Tongue (tissue), 2 donors: Measurements from ENCODE around the gene MTR. TPM values are rescaled to one million over a fixed set of nuclear protein-coding genes. Genes with fewer than 3 reads are reported as not detected.

Experiments used
- DNase-seq: peaks from one replicate; pipeline ENCODE4 v3.0.0-alpha.2; 2015
- total RNA-seq: library from RNA; depleted of rRNA; stranded (reverse); fragments of >200 nt; gene quantifications from one replicate; pipeline ENCODE4 v1.2.3, GENCODE V29; 2014

MTR gene
- total RNA-seq, 1 donor from 2014 or later: 39.7 TPM

DNA sequence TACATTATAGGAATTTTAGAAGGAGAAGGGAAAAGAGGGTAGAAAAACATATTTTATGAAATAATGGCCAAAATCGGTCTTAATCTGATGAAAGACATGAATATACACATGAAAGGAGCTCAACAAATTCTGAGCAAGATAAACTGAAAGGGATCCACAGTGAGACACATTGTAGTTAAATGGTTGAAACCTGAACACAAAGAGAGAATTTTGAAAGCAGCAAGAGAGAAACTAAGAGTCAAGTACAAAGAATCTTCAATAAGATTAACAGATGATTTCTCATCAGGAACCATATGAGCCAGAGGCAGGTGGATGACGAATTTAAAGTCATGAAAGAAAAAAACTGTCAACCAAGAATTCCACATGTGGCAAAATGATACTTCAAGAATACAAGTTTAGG, 15.8 kb upstream of the MTR start:
- no peak for DNase-seq

- DNase-seq: no peak
Measured at GRCh38 chr1:236785477-236785876, 9.6 kb upstream of the MTR start.

- DNase-seq: no peak
Measured at GRCh38 chr1:236786453-236786852, 8.6 kb upstream of the MTR start.

DNA sequence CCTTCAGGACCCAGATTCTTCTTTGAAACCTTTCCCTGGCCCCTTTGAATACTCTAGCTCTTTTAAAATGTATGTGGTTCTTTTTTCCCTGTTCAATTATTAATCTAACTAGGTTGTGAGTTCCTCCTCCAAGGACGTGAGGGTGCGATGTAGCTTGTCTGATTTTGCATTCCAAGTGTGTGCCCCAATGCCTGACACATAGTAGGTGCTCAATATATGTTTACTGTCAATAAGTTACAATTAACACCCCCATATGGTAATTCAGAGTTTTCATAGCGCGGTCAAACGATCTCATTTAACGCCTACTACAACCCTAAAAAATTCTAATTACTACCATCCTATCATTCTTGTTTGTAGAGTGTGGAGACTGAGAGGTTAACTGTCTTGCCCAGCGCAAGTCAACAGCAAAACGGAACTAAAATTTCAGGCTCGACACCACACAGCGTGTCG, 482 bp upstream of the MTR start:
- DNase-seq: no peak

GRCh38 chr1:236795757-236796667, 920 bp downstream of the MTR start:
- DNase-seq: peak; percentile 59

DNA sequence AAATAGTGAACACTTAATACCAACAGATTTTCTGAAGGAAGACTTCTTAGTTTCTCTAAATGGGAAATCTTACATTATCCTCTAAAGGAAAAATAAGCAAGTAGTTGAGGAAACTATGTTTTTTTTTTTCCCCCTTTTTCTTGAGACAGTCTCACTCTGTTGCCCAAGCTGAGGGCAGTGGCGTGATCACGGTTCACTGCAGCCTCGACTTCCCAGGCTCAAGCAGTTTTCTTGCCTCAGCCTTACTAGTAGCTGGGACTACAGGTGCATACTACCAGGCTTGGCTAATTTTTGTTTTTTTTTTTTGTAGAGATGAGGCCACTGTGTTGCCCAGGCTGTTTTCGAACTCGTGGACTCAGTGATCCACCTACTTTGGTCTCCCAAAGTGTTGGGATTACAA, 3.9 kb downstream of the MTR start:
- no peak for DNase-seq

- DNase-seq: no peak
Measured at GRCh38 chr1:236800002-236800620, 5.0 kb downstream of the MTR start.

DNA sequence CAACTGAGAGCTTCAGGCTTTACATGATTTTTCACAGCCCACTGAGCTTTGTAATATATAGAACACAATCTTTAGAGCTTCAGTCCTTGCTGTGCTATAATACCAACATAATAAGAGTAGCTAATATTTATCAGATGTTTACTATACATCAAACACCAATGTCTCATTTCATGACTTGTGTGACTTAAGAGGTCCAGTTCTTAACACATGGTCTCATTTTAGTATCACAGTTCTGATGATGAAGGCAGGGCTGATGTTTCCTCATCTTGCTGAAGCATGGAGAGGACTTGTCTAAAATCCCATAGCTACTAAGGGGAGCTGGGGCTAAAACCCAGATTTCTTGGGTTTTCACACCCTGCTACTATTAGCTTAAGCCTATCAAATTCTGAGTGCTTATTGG, 5.5 kb downstream of the MTR start:
- no peak for DNase-seq

- no peak for DNase-seq
Measured at GRCh38 chr1:236802264-236802663, 7.2 kb downstream of the MTR start.

- DNase-seq: no peak
Measured at GRCh38 chr1:236806634-236807033, 11.5 kb downstream of the MTR start.

DNA sequence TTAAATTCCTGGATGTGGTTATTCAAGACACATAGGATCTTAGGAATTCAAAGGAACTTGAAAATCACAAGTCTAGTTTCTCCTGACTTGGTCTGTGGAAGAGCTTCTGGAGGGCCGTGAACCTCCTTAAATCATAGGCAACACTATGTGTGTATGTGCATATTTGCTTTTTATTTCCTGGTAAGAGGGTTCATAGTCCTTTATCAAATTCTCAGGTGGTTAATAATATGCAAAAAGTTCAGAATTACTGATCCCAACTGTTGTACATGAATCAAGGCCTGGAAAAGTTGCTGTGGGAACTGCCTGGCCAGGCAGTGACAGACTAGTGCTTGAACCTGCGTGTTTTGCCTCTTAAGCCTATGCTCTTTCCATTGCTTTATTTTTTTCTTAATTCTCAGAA, 12.9 kb downstream of the MTR start:
- DNase-seq: no peak

DNA sequence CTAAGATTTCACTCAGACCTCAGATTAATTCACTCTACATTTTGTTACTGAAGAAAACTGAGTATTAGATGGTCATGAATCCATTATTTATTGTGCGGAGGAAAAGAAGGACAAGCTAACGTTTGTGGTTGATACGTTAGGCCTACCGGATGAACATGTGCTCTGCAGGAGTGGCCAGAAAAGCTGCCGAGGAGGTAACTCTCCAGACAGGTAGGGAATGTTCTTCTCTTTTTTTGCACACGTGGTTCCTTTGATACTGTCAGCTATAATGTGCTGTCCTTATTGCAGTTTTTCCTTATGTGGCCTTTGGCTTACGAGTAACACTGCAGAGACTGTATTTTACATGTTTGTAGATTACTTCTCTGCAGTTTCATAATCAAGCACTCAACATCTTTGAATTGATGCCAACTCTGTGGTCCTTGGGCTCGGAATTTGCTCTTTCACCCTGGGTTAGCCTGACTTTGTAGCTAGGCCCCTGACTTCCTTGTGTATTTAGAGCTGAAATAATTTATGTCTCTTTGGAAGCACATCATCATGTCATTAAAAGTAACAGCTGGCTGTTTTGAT, 13.6 kb downstream of the MTR start:
- DNase-seq: no peak

DNA sequence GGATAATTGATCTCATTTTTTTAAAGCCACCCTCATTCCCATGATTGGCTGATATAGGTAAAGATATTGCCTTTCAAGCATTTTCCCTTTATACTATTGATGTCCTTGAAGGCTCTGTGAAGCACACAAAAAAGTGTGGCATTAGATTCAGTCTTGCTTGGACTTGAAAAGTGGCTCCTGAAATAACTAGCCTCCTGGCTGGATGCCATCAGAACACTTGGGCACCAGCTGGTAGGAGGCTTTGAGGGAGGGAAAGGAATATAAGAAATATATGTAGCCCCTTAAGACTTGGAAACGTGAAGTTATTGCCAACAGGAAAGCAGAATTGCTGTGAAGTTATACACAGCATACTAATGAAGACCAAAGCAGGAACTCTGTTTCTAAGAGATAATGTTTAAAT, 14.1 kb downstream of the MTR start:
- DNase-seq: peak; percentile 71

- no peak for DNase-seq
Measured at GRCh38 chr1:236810018-236810417, 14.9 kb downstream of the MTR start.

DNA sequence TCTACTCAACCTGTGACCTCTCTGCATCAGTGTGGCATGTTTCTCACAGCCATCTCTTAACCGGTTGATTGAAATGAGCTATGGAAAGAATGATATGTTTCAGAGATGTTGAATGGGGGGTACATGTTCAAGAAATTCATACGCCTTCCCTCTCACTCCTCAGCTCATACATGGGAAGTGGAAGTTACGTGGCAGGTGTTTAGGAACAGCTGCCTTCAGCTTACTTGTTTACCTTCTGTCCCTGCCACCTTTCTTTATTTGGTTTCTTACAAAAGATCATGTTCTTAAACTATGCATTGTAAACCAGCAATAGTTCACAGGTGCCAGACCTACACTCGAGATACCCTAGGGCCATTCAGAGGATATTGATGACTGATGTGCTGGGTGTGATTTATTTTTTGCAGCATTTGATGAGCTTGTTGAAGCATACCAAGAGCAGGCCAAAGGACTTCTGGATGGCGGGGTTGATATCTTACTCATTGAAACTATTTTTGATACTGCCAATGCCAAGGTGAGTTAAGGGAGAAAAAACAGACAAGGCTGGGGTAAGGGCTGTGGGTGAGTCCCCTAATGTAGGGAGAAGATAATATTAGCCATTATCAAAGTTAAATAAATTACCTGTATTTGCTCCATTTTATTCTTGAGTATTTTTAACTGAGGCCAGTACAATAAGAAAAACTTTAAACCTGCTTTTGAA, 17.4 kb downstream of the MTR start:
- DNase-seq: no peak

DNA sequence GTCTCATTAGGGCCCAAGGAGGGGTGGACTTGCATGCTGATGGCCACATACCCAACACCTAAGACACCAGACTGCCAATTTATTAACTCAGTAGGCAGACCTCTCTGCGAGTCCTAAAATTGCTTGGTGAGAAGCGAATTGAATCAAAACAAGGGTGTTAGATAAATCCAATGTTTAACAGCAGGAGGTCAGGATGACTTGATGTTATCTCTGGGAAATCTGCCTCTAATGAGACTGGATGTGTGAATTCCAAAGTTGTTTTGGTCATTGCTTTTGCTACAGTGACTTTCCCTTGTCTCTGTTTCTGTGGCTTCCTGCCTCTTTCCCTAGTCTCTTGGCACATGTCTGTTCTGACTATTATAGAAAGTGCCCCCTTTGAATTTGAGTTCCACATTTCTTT, 20.8 kb downstream of the MTR start:
- DNase-seq: no peak

DNA sequence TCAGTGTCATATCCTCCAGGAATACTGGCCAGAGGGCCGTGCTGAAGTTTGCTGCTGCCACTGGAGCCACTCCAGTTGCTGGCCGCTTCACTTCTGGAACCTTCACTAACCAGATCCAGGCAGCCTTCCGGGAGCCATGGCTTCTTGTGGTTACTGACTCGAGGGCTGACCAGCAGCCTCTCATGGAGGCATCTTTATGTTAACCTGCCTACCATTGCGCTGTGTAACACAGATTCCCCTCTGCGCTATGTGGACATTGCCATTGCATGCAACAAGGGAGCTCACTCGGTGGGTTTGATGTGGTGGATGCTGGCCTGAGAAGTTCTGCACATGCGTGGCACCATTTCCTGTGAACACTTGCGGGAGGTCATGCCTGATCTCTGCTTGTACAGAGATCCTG, 24.8 kb downstream of the MTR start:
- no peak for DNase-seq

- no peak for DNase-seq
Measured at GRCh38 chr1:236821091-236821627, 26.1 kb downstream of the MTR start.

DNA sequence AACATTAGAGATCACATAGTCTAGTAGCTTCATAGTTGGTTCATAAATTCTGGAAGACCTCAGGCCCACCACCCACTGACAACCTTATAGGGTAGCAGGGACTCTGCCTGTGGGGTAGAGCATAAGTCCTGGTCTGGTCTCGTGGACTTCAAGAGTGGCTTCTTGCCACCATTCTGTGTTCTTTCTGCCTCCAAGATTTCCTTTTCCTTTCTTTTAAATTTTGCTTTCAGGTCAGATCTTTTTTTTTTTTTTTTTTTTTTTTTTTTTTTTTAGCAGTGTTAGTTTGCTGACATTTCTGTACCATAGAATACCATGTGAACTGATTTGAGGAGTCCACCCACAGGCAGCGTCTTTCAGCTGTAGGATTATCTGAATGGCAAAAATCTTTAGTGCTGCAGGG, 28.5 kb downstream of the MTR start:
- DNase-seq: no peak

DNA sequence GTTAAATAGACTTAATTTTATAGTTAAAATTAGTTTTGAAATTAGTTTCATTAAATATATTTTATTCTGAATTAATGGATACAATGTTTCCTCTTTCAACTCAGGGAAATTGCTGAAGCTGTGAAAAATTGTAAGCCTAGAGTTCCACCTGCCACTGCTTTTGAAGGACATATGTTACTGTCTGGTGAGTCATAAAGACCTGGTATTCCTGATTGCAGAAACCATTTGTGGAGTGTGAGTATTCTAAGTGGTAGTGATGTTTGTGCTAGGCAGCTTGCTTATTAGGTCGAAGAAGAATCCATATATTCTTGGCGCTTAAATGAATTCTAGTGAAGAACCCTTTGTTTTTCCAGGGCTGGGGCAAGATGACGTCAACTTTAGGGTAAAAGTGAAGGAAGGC, 34.0 kb downstream of the MTR start:
- DNase-seq: no peak

DNA sequence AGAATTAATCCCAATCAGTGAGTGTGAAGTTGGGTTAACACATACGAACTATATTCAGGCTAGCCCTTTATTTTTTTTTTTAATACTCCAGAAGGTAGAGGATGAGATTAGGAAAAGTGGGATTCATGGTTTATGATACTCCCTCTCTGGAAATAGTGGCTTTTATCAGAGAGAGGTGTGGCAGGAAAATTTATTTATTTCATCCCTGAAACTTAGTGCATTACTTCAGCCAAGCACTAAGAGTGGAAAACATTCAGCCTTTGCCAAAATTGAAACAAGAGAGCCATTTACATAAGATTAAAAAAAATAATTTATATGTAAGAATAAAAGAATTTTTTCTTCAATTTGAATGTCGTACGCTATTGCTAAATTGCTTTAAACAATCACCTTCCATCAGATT, 35.0 kb downstream of the MTR start:
- DNase-seq: no peak

DNA sequence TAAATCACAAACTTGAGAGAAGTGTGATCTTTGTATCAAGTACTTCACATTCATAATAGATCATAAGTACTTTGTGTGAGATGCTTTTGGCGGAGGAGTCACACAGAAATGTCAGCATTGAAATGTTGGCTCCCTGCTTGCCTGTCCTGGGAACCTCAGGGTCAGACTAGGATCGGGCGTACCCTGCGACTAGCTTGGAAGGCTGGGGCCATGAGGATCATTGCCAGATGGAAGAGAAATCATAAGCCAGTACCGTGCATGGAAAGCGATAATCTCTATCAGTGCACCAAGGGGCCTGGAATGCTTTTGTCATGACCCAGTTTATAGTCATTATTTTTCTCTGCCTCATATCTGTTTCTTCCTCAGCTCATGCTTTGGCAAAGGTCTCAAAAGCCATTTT, 35.5 kb downstream of the MTR start:
- DNase-seq: no peak

- no peak for DNase-seq
Measured at GRCh38 chr1:236833575-236833974, 38.5 kb downstream of the MTR start.
